HCEC 1CT (cell line): Measurements from ENCODE around the gene LARP1.

Experiments used
- DNase-seq: peaks from one replicate; pipeline ENCODE4 v3.0.0-alpha.2; 2017

The LARP1 gene

DNA sequence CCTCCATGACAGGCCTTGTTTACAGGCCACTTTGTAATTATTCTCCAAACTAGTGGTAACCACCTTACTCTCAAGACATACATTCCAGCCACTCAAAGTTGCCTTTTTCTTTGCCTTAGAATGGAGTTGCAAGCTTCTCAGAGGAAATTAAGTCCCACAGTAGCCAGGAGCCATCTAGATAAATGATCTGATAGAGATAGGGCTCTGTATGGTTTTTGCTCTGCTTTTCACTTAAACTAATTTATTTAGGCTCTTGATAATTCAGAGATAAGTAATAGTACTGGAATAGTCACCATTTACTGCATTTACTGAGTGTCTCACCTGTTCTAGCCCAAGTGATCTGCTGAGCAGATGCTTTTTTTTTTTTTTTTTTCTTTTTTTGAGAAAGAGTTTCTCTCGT lies 7.5 kb downstream of the LARP1 start:
- no peak for DNase-seq

DNA sequence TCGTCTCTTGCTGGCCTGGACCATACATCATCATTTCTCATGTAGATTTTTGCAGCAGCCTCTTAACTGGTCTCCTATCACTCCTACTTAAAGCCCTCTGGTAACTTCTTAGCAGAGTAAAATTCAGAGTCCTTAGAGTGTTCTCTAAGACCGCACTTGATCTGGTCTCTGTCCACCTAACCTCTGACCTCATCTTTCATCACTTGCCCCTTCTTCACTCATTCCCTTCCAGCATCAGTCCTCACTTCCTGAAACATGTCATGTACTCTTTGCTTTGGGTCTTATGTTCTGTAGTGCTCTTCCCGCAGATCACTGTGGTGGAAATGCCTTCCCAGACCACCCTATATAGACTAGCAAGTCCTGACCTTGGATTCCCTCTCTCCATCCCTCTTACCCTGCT lies 9.8 kb downstream of the LARP1 start:
- DNase-seq, result no peak

DNA sequence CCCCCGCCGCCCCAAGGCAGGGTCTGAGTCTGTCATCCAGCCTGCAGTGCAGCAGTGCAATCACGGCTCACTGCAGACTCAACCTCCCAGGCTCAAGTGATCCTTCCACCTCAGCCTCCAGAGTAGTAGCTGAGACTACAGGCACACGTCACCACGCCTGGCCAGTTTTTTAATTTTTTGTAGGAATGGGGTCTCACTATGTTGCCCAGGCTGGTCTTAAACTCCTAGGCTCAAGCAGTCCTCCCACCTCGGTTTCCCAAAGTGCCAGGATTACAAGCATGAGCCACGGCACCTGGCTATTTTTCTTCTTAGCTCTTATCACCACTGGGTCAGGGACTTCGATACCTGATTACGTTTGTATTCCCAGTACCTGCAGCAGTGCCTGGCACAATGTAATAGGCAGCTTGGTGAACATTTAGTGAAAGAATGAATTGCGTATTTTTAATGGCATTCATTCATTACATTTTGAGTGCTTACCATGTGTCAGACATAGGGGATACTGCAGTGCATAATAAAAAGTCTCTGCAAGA lies 10.3 kb downstream of the LARP1 start:
- DNase-seq, result no peak

DNA sequence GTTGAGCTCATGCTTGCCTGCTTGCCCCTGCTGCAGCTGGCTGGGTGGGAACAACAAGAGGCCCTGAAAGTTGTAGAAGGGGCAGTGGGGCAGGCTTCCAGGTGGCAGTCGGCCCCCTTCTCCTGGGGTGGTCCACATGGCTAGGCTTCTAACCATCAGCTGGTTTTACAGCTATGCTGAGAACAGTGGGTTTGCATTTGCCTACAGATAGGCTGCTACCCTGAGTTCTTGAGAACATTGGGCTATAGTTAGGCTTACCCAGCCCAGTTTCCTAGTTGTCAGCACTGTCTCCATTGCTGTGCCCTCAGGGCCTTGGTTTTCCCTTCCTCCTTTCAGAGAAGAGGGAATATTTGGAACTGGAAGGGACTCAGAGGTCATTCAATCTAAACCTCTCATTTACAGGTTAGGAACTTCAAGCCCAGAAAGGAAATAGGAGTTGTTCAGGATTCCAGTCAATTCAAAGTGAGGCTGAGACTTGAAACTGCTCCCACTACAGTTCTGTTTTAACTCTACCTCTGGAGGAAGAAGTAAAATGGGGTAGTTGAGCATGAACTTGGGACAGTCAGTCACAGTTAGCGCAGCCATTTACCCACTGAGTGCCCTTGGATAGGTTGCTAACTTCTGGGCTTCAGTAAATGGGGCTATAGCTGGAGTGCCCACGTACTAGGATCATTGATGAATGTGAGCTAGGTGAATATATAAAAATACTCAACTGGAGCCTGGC lies 11.5 kb downstream of the LARP1 start:
- no peak for DNase-seq

DNA sequence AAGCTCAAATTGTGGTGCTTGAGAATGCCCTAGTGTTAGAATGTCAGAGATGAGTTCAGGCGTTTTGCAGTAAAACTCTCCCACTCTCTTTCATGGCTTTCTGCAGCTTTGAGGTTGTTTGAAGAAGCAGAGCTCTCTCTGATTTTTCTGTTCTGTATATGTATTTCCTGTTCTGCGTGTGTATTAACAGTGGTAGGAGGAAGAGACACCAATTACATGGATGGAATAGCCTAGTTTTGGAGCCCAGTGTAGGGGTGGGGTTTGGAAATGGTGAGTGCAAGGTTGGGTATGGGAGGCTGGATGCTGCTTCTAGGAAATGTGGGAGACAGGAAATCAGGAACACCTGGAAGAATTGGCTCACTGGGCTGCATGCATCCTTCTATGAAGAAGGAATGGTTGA lies 12.4 kb downstream of the LARP1 start:
- DNase-seq, result no peak

DNA sequence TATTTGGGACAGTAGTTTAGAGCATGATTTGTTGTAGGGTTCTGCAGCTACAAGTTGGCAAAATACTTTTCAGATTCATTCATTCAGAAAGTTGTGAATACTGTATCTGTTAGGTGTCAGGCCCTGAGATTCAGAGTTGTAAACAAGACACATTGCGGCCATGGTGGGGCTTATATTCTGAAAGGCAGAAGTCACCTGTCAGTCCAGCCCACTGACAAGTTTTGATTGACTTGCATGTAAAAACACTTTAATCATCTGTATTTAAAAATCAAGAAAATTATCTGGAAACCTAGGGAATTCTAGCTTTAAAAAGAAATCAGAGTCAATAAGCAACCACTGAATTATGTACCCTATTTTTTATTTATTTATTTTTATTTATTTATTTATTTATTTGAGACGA lies 13.0 kb downstream of the LARP1 start:
- DNase-seq, result no peak

DNA sequence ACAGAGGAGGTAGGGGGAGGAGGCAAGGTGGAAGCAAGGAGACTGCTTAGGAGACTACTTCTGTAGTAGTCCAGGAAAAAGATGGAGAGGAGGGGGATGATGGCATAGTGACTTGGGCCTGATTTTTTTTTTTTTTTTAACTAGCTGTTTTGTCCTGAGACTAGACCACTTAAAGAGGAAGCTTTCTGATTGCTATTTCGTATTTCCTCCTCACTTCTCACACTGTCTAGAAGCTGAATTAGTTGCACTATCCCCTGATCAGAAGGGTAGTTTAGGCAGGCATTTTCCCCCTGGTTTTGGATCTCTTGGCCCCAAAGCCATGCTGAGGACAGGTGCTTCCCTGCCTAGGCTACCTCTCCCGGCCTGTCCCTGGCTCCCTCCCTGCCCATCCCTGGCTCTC lies 14.9 kb downstream of the LARP1 start:
- no peak for DNase-seq

DNA sequence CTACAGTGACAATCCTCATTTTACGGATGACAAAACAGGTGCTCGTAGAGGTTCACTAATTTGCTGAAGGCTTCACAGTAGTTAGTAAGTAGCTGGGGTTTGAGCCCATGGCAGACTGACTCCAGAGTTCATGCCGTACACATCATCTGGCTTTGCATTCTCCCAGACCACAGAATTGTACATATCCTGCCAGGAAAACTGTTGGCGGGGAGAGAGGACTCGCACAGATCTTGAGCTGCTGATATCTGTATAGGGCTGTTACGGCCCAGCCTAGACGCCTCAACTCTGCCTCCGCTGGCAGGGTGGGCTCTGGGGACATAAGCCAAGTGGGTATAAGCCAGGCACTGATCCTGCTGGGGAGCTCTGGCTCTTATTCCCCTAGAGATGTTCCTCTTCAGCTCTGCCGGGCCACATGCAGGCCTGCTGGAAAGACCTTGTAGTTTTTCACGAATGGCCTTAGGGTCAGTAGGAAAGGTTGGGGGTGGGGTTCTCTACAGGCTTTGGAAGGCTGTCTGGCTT lies 16.3 kb downstream of the LARP1 start:
- DNase-seq, result peak; percentile 58

DNA sequence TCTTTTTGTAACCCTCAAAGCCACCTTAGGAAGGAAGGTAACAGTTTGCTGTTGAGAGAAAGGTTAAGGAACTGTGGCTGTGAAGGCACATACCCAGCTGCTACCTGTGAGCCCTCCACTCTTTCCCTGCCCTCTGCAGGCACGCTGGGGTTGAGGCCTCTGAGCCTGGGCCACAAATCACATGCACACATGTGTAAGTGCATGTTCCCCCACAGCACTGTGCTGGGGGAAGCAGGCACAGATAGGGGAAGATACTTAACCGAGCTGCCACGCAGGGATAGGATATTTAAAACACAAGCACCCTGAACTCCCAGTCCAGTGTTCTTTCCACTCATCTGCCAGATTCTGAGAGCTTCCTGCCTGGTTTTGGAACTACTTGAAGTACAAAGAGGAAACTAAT lies 18.1 kb downstream of the LARP1 start:
- DNase-seq, result no peak

DNA sequence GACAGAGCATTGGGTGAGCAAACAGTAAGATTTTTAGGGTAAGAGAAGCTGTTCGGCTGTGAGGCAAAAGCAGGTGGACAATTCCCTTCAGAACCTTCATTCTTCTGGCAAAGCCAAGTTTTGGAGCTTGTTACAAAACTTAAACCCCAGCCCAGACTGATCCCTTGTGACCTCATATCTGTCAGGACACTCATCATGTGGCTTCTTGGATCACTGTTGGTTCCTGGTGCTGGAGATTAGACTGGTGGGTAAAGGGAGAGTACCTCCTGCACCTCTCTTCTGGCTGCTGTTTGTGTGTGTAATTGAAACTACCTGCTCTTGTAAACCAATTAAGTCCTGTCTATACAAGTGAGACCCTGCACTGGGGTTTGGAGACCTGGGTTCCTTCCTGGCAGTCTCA lies 21.0 kb downstream of the LARP1 start:
- no peak for DNase-seq

DNA sequence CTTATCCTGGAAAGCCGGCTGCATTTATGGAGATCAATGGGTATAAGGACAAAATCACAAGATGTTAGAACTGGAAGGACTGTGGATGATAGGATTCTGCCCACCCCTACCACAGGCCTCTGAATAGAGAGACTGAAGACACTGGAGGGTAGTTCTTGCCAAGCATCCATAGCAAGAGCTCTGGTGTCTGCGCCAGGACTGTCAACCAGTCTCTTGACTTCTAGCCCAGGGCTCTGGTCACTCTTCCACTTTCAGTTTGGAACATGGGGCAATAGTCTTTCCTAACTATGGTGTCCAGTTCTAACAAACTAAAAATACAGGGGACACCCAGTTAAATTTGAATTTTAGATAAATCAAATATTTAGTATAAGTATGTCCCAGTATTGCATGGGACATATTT lies 23.4 kb downstream of the LARP1 start:
- DNase-seq, result no peak

DNA sequence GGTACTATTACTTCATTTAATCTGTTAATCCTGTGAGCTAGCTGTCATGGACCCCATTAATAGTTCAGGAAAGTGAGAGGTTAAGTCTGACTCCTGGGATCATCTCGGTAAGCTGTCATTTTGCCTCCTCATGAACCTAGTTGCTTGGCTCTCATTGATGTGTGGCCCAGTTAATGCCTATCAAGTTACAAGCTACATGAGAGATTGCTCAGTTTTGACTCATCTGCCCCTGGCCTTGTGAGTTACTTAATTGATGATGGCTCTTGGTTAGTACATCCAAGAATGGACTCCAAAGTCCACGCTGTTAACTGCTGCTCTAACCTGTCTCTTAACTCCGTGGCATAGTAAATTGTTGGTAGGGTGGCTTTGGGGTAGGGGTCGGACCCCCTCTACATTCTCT lies 23.9 kb downstream of the LARP1 start:
- DNase-seq, result peak; percentile 89

DNA sequence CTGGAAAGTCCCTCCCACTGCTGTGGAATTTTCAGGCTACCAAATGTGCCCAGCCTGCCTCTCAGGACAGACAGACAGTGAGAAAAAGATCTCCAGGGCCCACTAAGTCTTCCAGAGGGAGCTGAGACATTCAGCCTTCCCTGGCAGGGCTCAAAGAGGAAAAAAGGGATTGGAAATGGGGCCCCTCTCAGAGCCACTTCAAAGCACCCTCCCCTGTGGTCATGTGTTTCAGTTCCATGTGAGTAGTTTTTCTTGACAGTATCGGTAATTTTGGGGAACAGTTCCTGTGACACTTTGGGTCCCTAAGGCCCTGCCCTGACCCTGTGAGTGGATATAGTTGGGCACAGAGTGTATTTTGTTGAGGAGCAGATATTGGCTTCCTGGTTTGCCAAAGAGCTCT lies 25.0 kb downstream of the LARP1 start:
- DNase-seq, result no peak

DNA sequence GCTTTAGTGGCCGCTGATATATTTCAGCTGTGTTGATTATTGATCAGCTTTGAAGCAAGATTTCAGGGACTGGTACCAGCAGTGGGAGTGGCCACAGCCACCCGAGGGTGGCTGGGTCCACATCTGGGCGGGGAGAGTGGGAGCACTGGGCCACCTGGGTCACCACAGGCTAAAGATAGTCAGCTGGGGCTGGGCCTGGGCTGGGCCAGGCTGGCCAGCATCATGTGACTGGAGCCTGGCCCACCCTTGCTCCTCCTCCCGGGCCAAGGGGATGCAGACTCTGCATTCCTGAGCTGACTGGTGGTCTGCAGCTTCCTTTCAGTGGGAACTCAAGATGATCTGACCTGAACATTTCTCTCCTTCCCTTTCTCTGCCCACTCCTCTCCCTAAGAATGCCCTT lies 27.1 kb downstream of the LARP1 start:
- no peak for DNase-seq

DNA sequence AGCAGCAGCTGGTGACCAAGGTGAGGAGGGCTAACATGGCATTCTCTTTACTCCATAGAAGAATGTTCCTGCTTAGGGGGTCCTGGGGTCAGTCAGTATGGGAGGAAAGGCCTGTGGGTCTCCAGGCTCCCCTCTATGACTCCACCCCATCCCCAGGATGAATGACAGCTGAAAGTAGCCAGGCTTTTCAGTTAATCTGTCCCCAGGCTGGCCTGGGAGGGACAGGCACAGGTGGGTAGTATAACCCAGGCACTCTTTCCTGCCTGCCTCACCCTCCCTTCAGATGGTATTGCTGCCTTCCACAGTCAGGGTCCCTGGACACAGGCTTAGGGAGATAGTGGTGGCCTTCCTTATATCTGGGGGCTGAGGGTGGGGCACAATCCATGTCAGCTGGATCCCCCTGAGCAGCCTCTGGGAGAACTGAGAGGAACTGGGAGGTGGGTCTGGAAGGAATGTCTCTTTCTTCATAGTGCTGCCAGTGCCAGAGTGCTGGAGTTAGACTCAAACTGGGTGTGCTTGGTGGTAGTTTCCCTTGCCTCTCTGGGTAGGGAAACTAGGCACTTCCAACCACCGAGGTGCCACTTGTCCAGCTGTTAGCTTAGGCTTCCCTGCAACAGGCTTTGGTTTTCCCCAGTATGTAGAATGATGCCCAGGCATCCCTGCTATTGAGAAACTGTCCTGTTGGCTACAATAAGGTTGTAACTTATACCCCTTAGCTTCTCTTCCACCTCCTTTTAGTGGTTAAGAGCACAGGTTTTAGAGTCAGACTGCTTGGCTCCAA lies 27.8 kb downstream of the LARP1 start:
- no peak for DNase-seq

DNA sequence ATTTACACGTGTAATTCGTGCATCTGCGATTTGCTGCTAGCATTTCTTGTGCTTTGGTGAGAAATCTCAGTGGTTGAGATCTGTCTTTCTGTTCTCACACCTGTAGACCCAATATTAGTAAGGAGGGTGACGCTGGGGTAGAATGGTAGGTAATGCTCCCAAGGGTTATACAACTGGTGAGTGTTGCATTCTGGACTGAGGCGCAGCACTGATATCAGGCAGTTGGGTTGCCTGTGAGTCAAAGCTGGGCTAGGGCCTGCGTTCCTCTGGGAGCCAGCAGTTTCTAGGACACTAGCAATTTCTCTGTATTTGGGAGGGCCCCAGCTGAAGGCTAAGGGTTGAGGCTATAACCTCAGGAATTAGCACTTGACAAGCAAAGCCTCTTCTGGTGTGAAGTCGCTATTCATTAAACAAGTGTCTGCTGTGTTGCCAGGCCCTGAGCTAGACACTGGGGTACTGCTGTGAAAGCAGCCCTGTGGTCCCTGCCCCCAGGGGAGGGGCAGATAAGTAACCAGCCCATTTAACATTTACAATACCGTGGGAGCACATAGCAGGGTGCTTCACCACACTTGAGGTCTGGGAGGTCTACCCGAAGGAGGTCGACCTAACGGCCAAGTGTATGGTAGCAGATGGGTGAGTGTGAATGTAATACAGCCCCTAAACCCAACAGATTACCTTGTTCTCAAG lies 28.7 kb downstream of the LARP1 start:
- DNase-seq, result no peak

DNA sequence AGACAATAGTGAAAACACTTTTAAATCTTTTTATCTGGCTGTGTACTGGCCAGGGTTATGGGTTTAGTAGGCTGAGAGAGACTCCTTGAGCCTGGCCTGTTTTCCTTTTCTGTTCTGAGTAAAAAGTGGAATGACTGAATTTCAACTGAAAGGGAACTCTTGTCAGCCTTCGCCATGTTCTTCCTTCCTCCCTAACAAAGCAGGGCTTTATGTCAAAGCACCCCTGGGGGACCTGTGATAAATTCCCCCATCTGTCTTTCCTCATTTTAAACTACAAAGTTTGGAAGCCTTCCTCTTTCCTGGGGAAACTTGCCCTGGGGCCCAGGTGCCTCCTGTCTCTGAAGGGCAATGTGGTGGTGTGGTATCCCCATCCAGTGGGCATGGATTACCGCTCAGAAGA lies 29.7 kb downstream of the LARP1 start:
- DNase-seq, result no peak

DNA sequence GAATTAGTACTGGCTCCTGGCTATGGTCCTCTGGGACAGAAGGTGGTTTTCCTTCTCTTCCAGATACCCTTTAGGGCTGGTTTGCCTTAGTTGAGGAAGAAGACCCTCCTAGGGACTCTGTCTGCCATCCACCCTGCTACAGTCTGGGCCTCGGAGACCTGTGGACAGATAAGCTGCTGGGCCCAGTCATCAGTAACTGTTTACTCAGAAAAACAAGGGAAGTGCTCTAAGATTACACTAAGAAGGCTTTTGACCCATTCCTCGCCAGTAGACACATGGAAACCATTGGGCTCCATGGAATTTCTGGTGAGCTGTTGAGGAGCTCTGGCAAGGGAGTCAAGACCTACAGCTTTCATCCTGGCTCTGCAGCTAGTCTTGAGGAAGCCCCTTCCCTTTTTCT lies 31.2 kb downstream of the LARP1 start:
- DNase-seq, result no peak

DNA sequence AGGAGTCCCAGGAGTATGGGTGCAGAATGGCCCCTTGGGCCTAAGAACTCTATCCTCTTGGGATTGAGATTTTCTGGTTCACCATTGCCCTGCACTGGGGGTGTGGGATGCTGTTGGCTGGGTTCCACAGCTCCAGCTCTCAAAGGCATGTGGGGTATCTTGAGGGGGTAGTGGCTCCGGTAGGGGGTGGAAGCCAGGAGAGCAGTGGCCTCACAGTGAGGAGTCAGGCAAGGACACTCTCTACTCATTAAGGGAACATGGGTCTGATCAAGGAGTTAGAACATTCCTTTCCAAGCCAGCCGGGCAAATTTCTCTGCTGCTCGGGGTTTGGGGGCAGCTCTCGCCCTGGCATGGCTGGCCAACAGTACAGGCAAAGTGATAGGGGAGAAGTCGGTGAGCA lies 33.0 kb downstream of the LARP1 start:
- DNase-seq, result no peak

DNA sequence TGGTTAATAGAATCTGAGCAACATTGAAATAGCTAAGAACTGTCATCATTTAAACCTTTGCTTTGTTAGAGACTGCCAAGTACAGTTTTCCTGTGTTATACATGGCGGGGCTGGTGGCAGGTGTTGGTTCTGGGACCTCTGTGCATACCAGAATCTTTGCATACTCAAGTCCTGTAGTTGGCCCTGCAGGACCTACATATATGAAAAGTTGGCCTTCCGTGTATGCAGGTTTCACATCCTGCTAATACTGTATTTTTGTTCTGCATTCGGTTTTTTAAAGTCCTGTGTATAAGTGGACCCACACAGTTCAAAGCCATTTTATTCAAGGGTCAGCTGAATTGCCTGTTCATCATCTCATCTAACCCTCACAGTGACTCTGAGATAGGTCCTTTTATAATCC lies 36.4 kb downstream of the LARP1 start:
- no peak for DNase-seq

DNA sequence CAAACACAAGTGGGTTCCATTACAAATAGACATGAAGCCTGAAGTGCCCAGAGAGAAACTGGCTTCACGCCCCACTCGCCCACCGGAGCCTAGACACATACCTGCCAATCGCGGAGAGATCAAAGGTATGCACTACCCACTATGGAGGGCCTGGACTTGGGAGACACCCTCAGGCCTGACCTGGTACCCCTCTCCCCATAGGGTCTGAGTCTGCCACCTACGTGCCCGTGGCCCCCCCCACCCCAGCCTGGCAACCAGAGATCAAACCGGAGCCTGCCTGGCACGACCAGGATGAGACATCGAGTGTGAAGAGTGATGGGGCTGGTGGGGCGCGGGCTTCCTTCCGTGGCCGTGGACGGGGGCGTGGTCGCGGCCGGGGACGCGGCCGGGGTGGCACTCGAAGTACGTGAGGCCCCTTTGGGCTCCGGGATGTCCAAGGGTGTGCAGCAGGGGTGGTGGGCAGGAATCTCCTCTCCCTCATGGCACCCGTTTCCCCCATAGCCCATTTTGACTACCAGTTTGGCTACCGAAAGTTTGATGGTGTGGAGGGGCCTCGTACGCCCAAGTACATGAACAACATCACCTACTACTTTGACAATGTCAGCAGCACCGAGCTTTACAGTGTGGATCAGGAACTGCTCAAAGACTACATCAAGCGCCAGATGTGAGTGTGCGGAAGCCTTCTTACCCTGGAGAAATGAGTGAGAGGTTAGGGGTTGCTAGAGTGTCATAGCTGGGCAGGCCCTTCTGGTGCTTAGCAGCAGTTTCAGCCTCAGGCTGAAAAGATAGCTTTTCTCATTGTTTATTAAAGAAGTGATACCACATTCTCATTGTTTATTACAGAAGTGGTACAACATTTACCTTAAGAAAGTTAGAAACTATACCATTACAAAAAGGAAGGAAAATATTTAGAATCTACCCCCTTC lies 38.7 kb downstream of the LARP1 start:
- DNase-seq, result no peak

DNA sequence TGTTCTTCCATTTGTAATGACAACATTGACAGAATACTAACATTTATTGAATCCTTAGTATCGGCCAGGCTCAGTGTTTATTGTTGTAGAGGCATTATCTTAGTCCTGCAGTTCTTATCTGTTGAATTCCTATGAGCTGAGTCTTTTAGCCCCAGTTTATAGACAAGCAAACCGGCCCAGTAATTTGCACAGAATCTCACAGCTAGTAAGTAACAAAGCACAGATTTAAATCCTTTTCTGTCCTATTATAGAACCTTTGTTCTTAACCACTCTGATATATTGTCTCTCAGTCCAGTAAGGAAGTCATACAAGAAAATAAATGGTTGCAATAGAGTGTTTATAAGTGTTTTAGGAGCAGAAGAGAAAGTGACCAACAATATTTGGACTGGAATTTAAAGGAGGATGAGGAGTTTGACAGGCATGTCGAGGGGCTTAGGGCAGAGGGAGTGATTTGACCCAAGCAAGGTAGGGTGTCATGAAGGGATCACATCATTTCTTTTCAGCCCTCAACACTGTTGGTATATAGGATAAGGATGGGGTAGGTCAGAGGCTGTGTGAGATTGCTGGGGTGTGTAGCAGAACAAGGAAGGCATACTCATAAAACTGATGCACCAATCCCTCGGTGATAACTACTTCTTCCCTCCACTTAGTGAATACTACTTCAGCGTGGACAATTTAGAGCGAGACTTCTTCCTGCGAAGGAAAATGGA lies 39.5 kb downstream of the LARP1 start:
- DNase-seq, result no peak
